ENCODE data around the gene ZC3H13. TPM values are rescaled to one million over a fixed set of nuclear protein-coding genes. Genes with fewer than 3 reads are reported as not detected.

Gene ZC3H13
- total RNA-seq, 1 donor from 2014 or later, result 62.3 TPM

DNA sequence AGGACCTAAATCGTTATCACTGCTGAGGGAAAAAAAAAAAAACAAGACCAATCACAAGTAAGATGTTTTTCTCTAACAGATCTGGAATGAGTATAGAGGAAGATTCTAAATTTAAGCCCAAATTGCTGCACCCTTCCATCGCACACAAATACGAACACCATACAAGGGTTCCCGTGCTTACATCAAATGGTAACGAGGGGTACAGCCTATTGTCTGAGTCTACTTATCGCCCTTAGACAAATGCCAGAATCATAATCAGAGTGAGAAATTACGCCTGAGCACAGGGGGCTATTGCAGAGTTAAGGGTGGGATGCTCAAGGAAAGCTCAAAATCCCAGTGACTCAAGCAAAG lies 603 bp downstream of the ZC3H13 start:
- TF ChIP-seq, protein P1, sequence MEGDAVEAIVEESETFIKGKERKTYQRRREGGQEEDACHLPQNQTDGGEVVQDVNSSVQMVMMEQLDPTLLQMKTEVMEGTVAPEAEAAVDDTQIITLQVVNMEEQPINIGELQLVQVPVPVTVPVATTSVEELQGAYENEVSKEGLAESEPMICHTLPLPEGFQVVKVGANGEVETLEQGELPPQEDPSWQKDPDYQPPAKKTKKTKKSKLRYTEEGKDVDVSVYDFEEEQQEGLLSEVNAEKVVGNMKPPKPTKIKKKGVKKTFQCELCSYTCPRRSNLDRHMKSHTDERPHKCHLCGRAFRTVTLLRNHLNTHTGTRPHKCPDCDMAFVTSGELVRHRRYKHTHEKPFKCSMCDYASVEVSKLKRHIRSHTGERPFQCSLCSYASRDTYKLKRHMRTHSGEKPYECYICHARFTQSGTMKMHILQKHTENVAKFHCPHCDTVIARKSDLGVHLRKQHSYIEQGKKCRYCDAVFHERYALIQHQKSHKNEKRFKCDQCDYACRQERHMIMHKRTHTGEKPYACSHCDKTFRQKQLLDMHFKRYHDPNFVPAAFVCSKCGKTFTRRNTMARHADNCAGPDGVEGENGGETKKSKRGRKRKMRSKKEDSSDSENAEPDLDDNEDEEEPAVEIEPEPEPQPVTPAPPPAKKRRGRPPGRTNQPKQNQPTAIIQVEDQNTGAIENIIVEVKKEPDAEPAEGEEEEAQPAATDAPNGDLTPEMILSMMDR (conservative IDR thresholded peaks at IDR 0.05), result no peak
- Mint-ChIP-seq H3K27me3 (peaks cover 3% of the 10 kb centered on the region), H3K36me3 (no peaks in the 10 kb centered on the region), H3K27ac (peak overlapping the region; percentile 98), H3K9me3 (no peaks in the 10 kb centered on the region), H3K4me3 (peak overlapping the region; percentile 96), H3K4me1 (ENCODE audit: unreplicated experiment) (peaks cover 32% of the 10 kb centered on the region)
- no peak for DNase-seq (ENCODE audit: extremely low spot score, unreplicated experiment)

DNA sequence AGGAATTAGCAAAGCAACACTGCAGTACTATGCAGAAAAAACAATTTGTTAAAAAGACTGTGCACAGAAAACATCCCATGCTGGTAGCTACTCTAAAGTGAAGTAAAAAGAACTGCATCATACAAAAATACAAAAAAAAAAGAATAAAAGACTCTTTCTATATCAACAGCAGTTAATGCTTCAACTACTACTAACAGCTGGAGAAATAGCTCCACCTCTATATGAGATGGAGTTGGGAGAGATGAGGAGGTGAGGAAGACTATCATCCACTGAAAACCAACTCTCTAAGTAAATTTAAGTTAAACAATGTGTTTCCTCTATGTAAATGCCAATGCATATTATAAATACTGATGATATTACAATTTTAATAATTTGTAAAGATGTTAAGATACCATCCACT lies 1.8 kb downstream of the ZC3H13 start:
- peak overlapping the region; percentile 65 for H3K4me3 Mint-ChIP-seq

DNA sequence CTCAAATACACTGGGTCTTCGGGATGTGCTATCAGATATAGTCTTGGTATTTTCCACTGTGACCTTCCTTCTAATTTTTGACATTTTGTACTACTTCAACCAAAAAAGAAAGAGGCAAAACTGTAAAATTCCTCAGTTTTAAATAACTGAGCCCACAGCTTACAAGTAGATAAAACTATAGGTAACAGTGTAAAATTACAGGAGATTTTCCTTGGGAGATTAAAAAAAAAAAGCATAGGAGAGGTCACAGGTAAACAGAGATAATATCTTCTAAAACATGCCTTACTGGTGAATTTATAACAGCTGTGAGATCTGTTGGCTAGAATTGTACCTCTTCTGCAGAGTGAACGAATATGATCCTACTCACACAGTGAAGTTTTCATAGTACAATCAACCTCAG lies 7.1 kb downstream of the ZC3H13 start:
- H3K27ac Mint-ChIP-seq, result no peak overlapping the region
- DNase-seq (ENCODE audit: extremely low spot score, unreplicated experiment), result no peak
- H3K4me1 Mint-ChIP-seq (ENCODE audit: unreplicated experiment), result peaks cover 18% of the 10 kb centered on the region
- TF ChIP-seq, protein P1 (conservative IDR thresholded peaks at IDR 0.05), result no peak
- H3K9me3 Mint-ChIP-seq, result no peaks in the 10 kb centered on the region
- H3K27me3 Mint-ChIP-seq, result no peaks in the 10 kb centered on the region
- no peak overlapping the region for H3K4me3 Mint-ChIP-seq
- peaks cover 14% of the 10 kb centered on the region for H3K36me3 Mint-ChIP-seq

More for the DNA sequence above, 1.8 kb downstream of the ZC3H13 start:
- Mint-ChIP-seq H3K36me3 (no peaks in the 10 kb centered on the region), H3K9me3 (no peaks in the 10 kb centered on the region), H3K27ac (no peak overlapping the region), H3K4me1 (ENCODE audit: unreplicated experiment) (peaks cover 32% of the 10 kb centered on the region), H3K27me3 (peaks cover 3% of the 10 kb centered on the region)
- TF ChIP-seq, protein P1 (conservative IDR thresholded peaks at IDR 0.05), result no peak
- no peak for DNase-seq (ENCODE audit: extremely low spot score, unreplicated experiment)

DNA sequence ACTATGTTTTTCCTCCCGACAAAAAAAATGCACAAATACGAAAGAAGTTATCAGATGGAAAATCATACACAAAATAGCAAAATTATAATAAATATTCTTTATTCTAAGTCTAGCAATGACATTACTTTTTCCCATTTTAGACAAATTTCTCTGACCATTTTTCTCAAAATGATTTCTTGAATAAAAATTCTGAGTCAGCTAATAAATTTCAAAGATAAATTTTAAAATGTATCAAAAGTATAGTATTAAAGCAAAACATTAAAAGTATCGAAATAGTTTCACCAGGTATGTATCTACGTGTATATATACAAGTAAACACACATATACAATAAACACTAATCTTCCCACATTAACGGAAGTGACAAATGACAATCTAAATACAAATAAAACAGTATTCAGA lies 8.9 kb downstream of the ZC3H13 start:
- Mint-ChIP-seq H3K9me3 (no peaks in the 10 kb centered on the region), H3K27me3 (no peaks in the 10 kb centered on the region), H3K4me1 (ENCODE audit: unreplicated experiment) (peaks cover 7% of the 10 kb centered on the region), H3K4me3 (no peak overlapping the region), H3K27ac (no peak overlapping the region), H3K36me3 (peaks cover 21% of the 10 kb centered on the region)
- no peak for DNase-seq (ENCODE audit: extremely low spot score, unreplicated experiment)
- TF ChIP-seq, protein P1 (conservative IDR thresholded peaks at IDR 0.05), result no peak

DNA sequence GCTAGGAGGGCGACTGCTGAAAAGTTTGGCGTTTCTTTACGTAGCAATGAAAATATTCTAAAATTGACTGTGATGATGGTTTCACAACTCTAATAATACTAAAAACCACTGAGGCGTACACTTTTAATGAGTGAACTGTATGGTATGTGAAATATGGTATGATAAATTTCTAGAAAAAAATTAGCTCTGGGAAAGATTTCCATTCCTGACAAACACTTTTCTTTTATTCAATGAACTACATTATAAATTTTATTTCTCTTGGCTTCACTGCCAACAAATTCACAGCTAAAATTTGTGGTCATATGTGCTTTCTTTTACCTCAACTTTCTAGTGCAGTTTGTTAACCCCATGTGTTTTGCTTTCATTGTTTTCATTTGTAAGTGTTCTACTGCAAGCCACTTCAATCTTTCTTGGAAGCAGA lies 11.1 kb downstream of the ZC3H13 start:
- TF ChIP-seq, protein P1 (conservative IDR thresholded peaks at IDR 0.05), result no peak
- H3K27me3 Mint-ChIP-seq, result no peaks in the 10 kb centered on the region
- no peak overlapping the region for H3K27ac Mint-ChIP-seq
- H3K4me3 Mint-ChIP-seq, result no peak overlapping the region
- peaks cover 25% of the 10 kb centered on the region for H3K36me3 Mint-ChIP-seq
- no peaks in the 10 kb centered on the region for H3K4me1 Mint-ChIP-seq (ENCODE audit: unreplicated experiment)
- no peak for DNase-seq (ENCODE audit: extremely low spot score, unreplicated experiment)
- no peaks in the 10 kb centered on the region for H3K9me3 Mint-ChIP-seq

DNA sequence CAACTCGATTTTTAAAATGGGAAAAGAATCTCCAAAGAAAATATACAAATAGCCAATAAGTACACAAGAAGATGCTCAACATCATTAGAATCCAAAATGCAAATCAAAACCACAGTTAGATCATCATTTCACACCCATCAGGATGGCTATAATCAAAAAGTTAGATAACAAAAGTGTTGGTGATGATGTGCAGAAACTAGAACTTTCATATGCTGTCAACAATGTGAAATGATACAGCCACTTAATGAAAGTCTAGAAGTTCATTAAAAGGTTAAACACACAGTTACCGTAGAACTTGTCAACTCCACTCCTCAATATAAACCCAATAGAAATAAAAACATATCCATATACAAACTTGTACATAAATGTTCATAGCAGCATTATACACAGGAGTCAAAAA lies 11.8 kb downstream of the ZC3H13 start:
- Mint-ChIP-seq H3K9me3 (no peaks in the 10 kb centered on the region), H3K36me3 (peaks cover 28% of the 10 kb centered on the region), H3K4me3 (no peak overlapping the region), H3K27me3 (no peaks in the 10 kb centered on the region), H3K4me1 (ENCODE audit: unreplicated experiment) (no peaks in the 10 kb centered on the region), H3K27ac (no peak overlapping the region)
- DNase-seq (ENCODE audit: extremely low spot score, unreplicated experiment), result no peak
- TF ChIP-seq, protein P1 (conservative IDR thresholded peaks at IDR 0.05), result no peak

Data from type B pancreatic cell (in vitro differentiated cells).